ENCODE data around the gene ATRAID.

- peak in 1 of 2 donors; percentile 1 for TF ChIP-seq CTCF (IDR thresholded peaks at IDR 0.05; ENCODE audit: extremely low read depth in 1 of 2, insufficient read depth in 1 of 2, low read depth in 1 of 2, low read length in 2 of 2)
- no peak for TF ChIP-seq MYC (IDR thresholded peaks at IDR 0.05; ENCODE audit: low read depth, low read length)
- no peak for TF ChIP-seq POLR2A (IDR thresholded peaks at IDR 0.05; ENCODE audit: low read depth, low read length)
- peak; percentile 49 for TF ChIP-seq POLR2AphosphoS5 (IDR thresholded peaks at IDR 0.05; ENCODE audit: insufficient read depth, low read depth, low read length)
Measured at GRCh38 chr2:27262379-27263286, 50.8 kb downstream of the ATRAID start, which contains the start of gene SLC30A3.

Data from endothelial cell of umbilical vein (primary cell).